SJCRH30 (cell line): ENCODE measurements around the gene FES. TPM values are rescaled to one million over a fixed set of nuclear protein-coding genes. Genes with fewer than 3 reads are reported as not detected.
A peak's percentile ranks its signal among the peaks of the same experiment; 100 is the strongest.

Source experiments
- DNase-seq, 2 experiments: peaks; one replicate each; pipeline ENCODE4 v3.0.0-alpha.2; 2015 to 2020
- H3K27ac ChIP-seq: fragments of 250-450 bp; sonication (Bioruptor Pico); 2 replicates; pipeline ENCODE4 v1.5.1; 2020; ENCODE audit warnings: mild to moderate bottlenecking, moderate library complexity
- H3K27me3 ChIP-seq: fragments of 250-450 bp; sonication (Bioruptor Pico); 2 replicates; pipeline ENCODE4 v1.5.1; 2020; ENCODE audit warnings: mild to moderate bottlenecking, moderate library complexity
- H3K36me3 ChIP-seq: fragments of 250-450 bp; sonication (Bioruptor Pico); 2 replicates; pipeline ENCODE4 v1.5.1; 2020; ENCODE audit warnings: mild to moderate bottlenecking, moderate library complexity
- H3K4me1 ChIP-seq: fragments of 250-450 bp; sonication (Bioruptor Pico); 2 replicates; pipeline ENCODE4 v1.5.1; 2020; ENCODE audit warnings: mild to moderate bottlenecking, moderate library complexity
- H3K4me3 ChIP-seq: fragments of 250-450 bp; sonication (Bioruptor Pico); 2 replicates; pipeline ENCODE4 v1.5.1; 2020; ENCODE audit warnings: mild to moderate bottlenecking, moderate library complexity
- H3K9me3 ChIP-seq: fragments of 250-450 bp; sonication (Bioruptor Pico); replicated peaks from 2 replicates; pipeline ENCODE4 v1.5.1; 2020; ENCODE audit warnings: mild to moderate bottlenecking, moderate library complexity
- total RNA-seq: library from RNA; depleted of rRNA; stranded (reverse); fragments of >200 nt; shearing (Covaris generic); gene quantifications from 2 replicates; pipeline ENCODE4 v1.2.3, GENCODE V29; 2014

FES gene
- total RNA-seq, 1 experiment from 2014 or later: 1.1 TPM

GRCh38 chr15:90929246-90930019 is 45.1 kb downstream of the FES start:
- Histone ChIP-seq H3K4me1 (peaks cover 8% of the 10 kb centered on the region), H3K9me3 (no peaks in the 10 kb centered on the region), H3K27ac (peak overlapping the region; percentile 66), H3K4me3 (peak overlapping the region; percentile 66), H3K27me3 (no peaks in the 10 kb centered on the region), H3K36me3 (no peaks in the 10 kb centered on the region)
- DNase-seq: no peak

GRCh38 chr15:90930861-90931574 is 46.7 kb downstream of the FES start:
- no peaks in the 10 kb centered on the region for H3K27me3 ChIP-seq
- no peak overlapping the region; the same call in 1 of the 2 replicates for H3K4me3 ChIP-seq
- H3K9me3 ChIP-seq: no peaks in the 10 kb centered on the region
- H3K27ac ChIP-seq: no peak overlapping the region
- DNase-seq: no peak
- H3K36me3 ChIP-seq: no peaks in the 10 kb centered on the region
- peaks cover 9% of the 10 kb centered on the region for H3K4me1 ChIP-seq

GRCh38 chr15:90931575-90931827 is 47.2 kb downstream of the FES start:
- no peaks in the 10 kb centered on the region for H3K36me3 ChIP-seq
- no peak overlapping the region for H3K27ac ChIP-seq

GRCh38 chr15:90931828-90932659 is 47.7 kb downstream of the FES start, which contains the start of gene HDDC3:
Gene HDDC3, minus strand, starts transcription at chr15:90932549. Its CDS starts 9 bp downstream, at chr15:90932540.
- Histone ChIP-seq H3K4me1 (peaks cover 11% of the 10 kb centered on the region), H3K9me3 (no peaks in the 10 kb centered on the region), H3K4me3 (peak within 1 kb of the TSS; percentile 70), H3K27ac (peak within 1 kb of the TSS; percentile 16; the same call in 1 of the 2 replicates), H3K27me3 (no peaks in the 10 kb centered on the region), H3K36me3 (peaks cover 4% of the 10 kb centered on the region; the same call in 1 of the 2 replicates)
- DNase-seq: peak; percentile 88 to 95

More at GRCh38 chr15:90931575-90931827, 47.2 kb downstream of the FES start:
- DNase-seq: no peak
- Histone ChIP-seq H3K4me3 (peak overlapping the region; percentile 70), H3K27me3 (no peaks in the 10 kb centered on the region), H3K4me1 (peaks cover 11% of the 10 kb centered on the region), H3K9me3 (no peaks in the 10 kb centered on the region)

GRCh38 chr15:90932660-90932991 is 48.3 kb downstream of the FES start:
- H3K4me1 ChIP-seq: peaks cover 11% of the 10 kb centered on the region
- peak overlapping the region; percentile 70 for H3K4me3 ChIP-seq
- H3K27ac ChIP-seq: no peak overlapping the region; the same call in 1 of the 2 replicates
- no peaks in the 10 kb centered on the region for H3K27me3 ChIP-seq
- no peak for DNase-seq
- peaks cover 6% of the 10 kb centered on the region for H3K36me3 ChIP-seq
- no peaks in the 10 kb centered on the region for H3K9me3 ChIP-seq

- H3K9me3 ChIP-seq: no peaks in the 10 kb centered on the region
- H3K4me3 ChIP-seq: no peak overlapping the region
- no peak for DNase-seq
- no peak overlapping the region for H3K27ac ChIP-seq
- H3K36me3 ChIP-seq: peaks cover 12% of the 10 kb centered on the region
- peaks cover 11% of the 10 kb centered on the region for H3K4me1 ChIP-seq
- H3K27me3 ChIP-seq: no peaks in the 10 kb centered on the region
These were observed 49.0 kb downstream of the FES start for GRCh38 chr15:90933301-90933700.

- no peaks in the 10 kb centered on the region for H3K27me3 ChIP-seq
- peaks cover 11% of the 10 kb centered on the region for H3K4me1 ChIP-seq
- peak; percentile 86 to 91 for DNase-seq
- H3K27ac ChIP-seq: no peak overlapping the region
- no peaks in the 10 kb centered on the region for H3K9me3 ChIP-seq
- H3K4me3 ChIP-seq: peak overlapping the region; percentile 93
- H3K36me3 ChIP-seq: peaks cover 13% of the 10 kb centered on the region
These were observed 50.1 kb downstream of the FES start for GRCh38 chr15:90934256-90934948.

- Histone ChIP-seq H3K9me3 (no peaks in the 10 kb centered on the region), H3K27ac (peak within 1 kb of the TSS; percentile 64), H3K36me3 (peaks cover 20% of the 10 kb centered on the region), H3K4me3 (peak within 1 kb of the TSS; percentile 93), H3K27me3 (no peaks in the 10 kb centered on the region), H3K4me1 (peaks cover 11% of the 10 kb centered on the region)
- peak; percentile 91 to 92 for DNase-seq
These were observed 50.8 kb downstream of the FES start, which contains the start of gene UNC45A for GRCh38 chr15:90934949-90935751. Gene UNC45A, plus strand, starts transcription at chr15:90935285. Its CDS starts 40 bp downstream, at chr15:90935325.

- Histone ChIP-seq H3K36me3 (peaks cover 32% of the 10 kb centered on the region), H3K4me1 (peaks cover 10% of the 10 kb centered on the region), H3K9me3 (no peaks in the 10 kb centered on the region), H3K27ac (no peak overlapping the region), H3K4me3 (no peak overlapping the region), H3K27me3 (no peaks in the 10 kb centered on the region)
- no peak for DNase-seq
These were observed 52.5 kb downstream of the FES start for GRCh38 chr15:90936823-90937222.

- no peak overlapping the region for H3K4me3 ChIP-seq
- no peak for DNase-seq
- no peaks in the 10 kb centered on the region for H3K9me3 ChIP-seq
- no peaks in the 10 kb centered on the region for H3K27me3 ChIP-seq
- H3K36me3 ChIP-seq: peaks cover 41% of the 10 kb centered on the region
- peaks cover 3% of the 10 kb centered on the region; the same call in 1 of the 2 replicates for H3K4me1 ChIP-seq
- H3K27ac ChIP-seq: no peak overlapping the region
These were observed 54.0 kb downstream of the FES start for GRCh38 chr15:90938261-90938660.

GRCh38 chr15:90939756-90940155 is 55.5 kb downstream of the FES start:
- Histone ChIP-seq H3K9me3 (no peaks in the 10 kb centered on the region), H3K27me3 (no peaks in the 10 kb centered on the region), H3K36me3 (peaks cover 50% of the 10 kb centered on the region), H3K27ac (no peak overlapping the region), H3K4me3 (no peak overlapping the region), H3K4me1 (peaks cover 3% of the 10 kb centered on the region; the same call in 1 of the 2 replicates)
- no peak for DNase-seq

- Histone ChIP-seq H3K4me3 (no peak overlapping the region), H3K4me1 (peaks cover 2% of the 10 kb centered on the region; the same call in 1 of the 2 replicates), H3K27me3 (no peaks in the 10 kb centered on the region), H3K9me3 (no peaks in the 10 kb centered on the region), H3K27ac (no peak overlapping the region), H3K36me3 (peaks cover 61% of the 10 kb centered on the region)
- DNase-seq: no peak
These were observed 56.7 kb downstream of the FES start for GRCh38 chr15:90941038-90941437.

GRCh38 chr15:90942354-90943120 is 58.2 kb downstream of the FES start:
- Histone ChIP-seq H3K36me3 (peaks cover 67% of the 10 kb centered on the region), H3K4me1 (no peaks in the 10 kb centered on the region), H3K27ac (no peak overlapping the region)

More at GRCh38 chr15:90942354-90943120, 58.2 kb downstream of the FES start:
- Histone ChIP-seq H3K27me3 (no peaks in the 10 kb centered on the region), H3K4me3 (no peak overlapping the region), H3K9me3 (no peaks in the 10 kb centered on the region)
- DNase-seq: no peak
